GM06990 (cell line): ENCODE results near the gene AK9.

Experiments
- DNase-seq: peaks from one replicate; pipeline ENCODE4 v3.0.0-alpha.2; 2011; ENCODE audit not compliant: insufficient read length; ENCODE audit errors: extremely low read depth
- H3K27me3 ChIP-seq: replicated peaks from 2 replicates; pipeline ENCODE4 v1.6.0; 2011; ENCODE audit warnings: low read length; ENCODE audit not compliant: control insufficient read depth, insufficient read depth
- H3K36me3 ChIP-seq: 2 replicates; pipeline ENCODE4 v1.5.1; 2011; ENCODE audit warnings: low read length; ENCODE audit not compliant: control insufficient read depth, insufficient read depth
- H3K4me3 ChIP-seq: replicated peaks from 2 replicates; pipeline ENCODE4 v1.5.1; 2011; ENCODE audit warnings: low read depth, mild to moderate bottlenecking, control low read depth, low read length
- CTCF ChIP-seq: IDR thresholded peaks from 2 replicates; pipeline ENCODE4 v1.5.1; 2011; ENCODE audit warnings: low read length, control low read depth, mild to moderate bottlenecking, inconsistent platforms; ENCODE audit not compliant: insufficient read depth, poor library complexity, severe bottlenecking

AK9 gene

GRCh38 chr6:109662192-109662591 lies 28.8 kb downstream of the AK9 start:
- no peak for DNase-seq
- no peaks in the 10 kb centered on the region for H3K36me3 ChIP-seq
- TF ChIP-seq CTCF = no peak
- no peak overlapping the region for H3K4me3 ChIP-seq
- H3K27me3 ChIP-seq = no peaks in the 10 kb centered on the region

GRCh38 chr6:109660526-109661320 lies 30.3 kb downstream of the AK9 start:
- no peak for TF ChIP-seq CTCF
- no peak for DNase-seq
- H3K4me3 ChIP-seq = no peak overlapping the region
- no peaks in the 10 kb centered on the region for H3K36me3 ChIP-seq
- H3K27me3 ChIP-seq = no peaks in the 10 kb centered on the region

- DNase-seq = no peak
- no peak overlapping the region for H3K4me3 ChIP-seq
- H3K27me3 ChIP-seq = no peaks in the 10 kb centered on the region
- TF ChIP-seq CTCF = no peak
- H3K36me3 ChIP-seq = no peaks in the 10 kb centered on the region
These were observed 35.2 kb downstream of the AK9 start for GRCh38 chr6:109655761-109656262.

- H3K36me3 ChIP-seq = no peaks in the 10 kb centered on the region
- H3K4me3 ChIP-seq = no peak overlapping the region
- no peak for TF ChIP-seq CTCF
- DNase-seq = no peak
- no peaks in the 10 kb centered on the region for H3K27me3 ChIP-seq
These were observed 37.7 kb downstream of the AK9 start for GRCh38 chr6:109653264-109653663.

GRCh38 chr6:109644131-109644530 lies 46.9 kb downstream of the AK9 start:
- no peak overlapping the region for H3K4me3 ChIP-seq

More at GRCh38 chr6:109644131-109644530, 46.9 kb downstream of the AK9 start:
- no peak for DNase-seq
- H3K36me3 ChIP-seq = no peaks in the 10 kb centered on the region
- TF ChIP-seq CTCF = no peak
- no peaks in the 10 kb centered on the region for H3K27me3 ChIP-seq
